GM18502 (cell line): Measurements from ENCODE around the gene THSD4.
"Not testable (repeated sequence)": the region's sequence is repeated elsewhere in the genome, so short reads cannot be mapped to it uniquely, and the experiment has no call there.

ENCODE experiments used
- ATAC-seq: cut with Tn5 transposase; IDR thresholded peaks from one replicate; pipeline ENCODE4 v1.9.1; 2021; ENCODE audit warnings: mild to moderate bottlenecking; ENCODE audit not compliant: unreplicated experiment, poor library complexity

THSD4 gene

DNA sequence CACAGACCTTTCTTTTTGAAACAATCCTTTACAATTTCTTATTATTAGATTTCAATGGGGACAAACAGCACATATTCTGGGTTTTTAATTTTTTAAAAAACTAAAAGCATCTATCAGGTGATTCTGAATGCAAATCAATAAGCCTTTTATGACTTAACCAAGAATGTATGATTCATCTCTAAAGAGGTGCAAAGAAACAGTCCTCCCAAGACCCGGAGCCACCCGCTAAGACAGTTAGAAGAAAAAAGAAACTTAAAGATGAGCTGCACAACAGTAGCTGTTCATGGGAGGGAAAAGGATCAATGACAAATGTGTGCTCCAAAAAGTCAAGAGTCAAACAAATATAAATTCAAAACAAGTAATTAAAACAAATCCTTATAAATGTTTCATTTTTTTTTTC lies 319.5 kb downstream of the THSD4 start:
- no peak for ATAC-seq

DNA sequence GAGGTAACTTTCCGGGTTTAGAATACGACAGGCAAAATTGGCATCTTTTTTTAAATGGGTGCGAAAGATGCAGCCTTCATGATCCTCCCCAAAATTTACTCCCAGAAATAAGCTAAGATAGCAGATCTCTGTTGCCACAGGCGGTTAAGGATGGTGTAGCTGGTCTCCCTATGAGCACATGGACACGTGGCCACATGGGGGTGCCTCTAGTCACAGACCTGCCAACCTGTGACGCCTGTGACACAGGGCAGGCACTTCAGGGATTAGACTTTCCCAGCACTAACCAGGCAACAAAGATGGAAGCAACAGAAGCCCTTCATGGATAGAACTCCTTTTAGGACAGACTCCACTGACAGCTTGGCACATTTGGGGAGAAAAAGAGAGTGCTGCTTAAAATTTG lies 320.3 kb downstream of the THSD4 start:
- no peak for ATAC-seq

DNA sequence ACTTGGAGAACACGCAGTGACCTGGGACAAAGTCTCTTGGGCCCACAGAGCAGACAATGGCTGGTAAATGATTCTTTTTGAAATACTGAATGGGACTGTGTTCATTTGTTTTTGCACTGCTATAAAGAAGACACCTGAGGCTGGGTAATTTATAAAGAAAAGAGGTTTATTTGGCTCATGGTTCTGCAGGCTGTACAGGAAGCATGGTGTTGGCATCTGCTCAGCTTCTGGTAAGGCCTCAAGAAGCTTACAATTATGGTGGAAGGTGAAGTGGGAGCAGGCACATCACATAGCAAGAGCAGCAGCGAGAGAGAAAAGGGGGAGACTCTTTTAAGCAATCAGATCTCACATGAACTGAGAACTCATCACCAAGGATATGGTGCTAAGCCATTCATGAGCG lies 321.6 kb downstream of the THSD4 start:
- no peak for ATAC-seq

DNA sequence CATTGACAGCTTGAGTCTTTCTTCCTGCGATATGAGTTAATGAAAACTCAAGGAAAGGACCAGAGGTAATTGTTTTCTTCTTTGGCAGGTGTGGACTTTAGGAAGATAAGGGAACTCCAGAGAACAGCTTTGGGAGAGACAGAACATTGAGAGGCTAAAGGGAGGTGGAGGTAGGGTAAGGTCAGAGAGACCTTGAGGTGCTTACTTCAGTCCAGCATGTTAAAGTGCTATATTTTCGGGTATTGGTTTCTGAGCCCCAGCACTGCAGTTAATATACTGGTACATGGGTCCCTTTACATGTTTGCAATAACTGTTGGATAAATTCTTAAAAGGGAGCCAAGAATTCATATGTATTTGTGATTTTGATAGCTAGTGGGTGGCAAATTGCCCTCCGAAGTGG lies 322.1 kb downstream of the THSD4 start:
- ATAC-seq = no peak

DNA sequence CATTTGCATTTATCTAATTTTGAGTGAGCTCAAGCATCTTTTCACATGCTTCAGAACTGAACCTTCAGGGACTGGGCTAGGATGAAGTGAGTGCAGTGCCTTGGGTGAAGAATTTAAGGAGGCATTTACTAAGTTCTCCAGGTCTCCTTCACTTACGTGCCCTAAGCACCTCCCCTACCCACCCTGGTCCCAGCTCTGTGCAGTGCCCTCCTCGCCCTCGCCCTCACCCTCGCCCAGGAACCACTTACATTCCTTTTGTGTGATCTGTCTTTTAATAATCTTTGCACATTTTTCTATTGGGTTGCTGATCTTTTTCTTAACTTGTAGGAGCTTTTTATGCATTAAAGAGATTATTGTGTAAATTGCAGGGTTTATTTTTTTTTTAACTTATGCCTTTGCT lies 322.6 kb downstream of the THSD4 start:
- ATAC-seq = no peak

DNA sequence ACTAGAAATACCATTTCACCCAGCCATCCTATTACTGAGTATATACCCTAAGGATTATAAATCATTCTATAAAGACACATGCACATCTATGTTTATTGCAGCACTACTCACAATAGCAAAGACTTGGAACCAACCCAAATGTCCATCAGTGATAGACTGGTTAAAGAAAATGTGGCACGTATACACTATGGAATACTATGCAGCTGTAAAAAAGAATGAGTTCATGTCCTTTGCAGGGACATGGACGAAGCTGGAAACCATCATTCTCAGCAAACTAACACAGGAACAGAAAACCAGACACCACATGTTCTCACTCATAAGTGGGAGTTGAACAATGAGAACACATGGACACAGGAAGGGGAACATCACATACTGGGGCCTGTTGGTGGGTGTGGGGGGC lies 324.2 kb downstream of the THSD4 start:
- not testable (repeated sequence) for ATAC-seq

DNA sequence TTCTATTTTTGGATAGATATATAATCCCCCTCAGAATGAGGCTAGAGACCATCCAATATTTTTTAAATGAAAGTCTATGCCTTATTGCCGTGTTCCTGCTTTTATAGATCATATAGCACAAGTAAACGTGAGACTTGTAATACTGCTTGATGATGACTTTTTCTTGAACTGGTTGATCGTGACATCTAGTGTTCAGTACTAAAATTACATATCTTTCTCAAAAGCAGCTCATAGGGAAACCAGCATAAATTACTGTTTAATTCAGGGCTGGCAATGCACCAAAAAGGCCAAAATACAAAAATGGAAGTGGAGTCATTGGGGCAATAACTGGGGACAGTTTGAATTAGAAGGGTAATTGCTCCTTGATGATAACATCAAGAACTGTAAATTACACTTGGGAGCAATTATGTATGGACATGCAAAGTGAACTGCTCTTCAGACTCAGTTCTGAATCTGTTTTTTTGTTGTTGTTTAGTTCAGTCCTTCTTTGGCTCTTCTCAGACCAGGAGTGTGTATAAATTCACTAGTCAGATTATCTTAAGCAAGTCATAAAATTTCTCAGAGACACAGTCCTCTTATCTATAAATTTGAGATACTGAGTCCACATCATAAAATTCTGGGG lies 325.3 kb downstream of the THSD4 start:
- ATAC-seq = no peak

DNA sequence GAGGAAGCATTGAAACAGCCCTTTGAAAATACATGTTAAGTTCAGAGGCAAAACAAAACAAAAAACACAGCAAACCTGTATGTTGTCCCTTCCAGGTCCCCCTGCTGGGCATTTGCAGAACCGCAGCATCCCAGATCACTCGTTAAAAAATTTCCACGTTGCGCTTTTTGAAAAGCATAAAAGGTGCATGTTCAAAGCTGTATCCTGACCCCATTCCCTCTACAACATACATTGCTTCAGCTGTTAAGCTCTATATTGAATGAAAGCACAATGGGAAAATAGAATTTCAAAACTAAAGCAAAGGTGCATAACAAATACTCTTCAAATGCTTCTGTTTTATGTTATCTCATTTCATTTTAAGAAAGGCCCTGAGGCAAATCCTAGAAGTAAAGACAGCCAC lies 328.3 kb downstream of the THSD4 start:
- ATAC-seq = no peak

DNA sequence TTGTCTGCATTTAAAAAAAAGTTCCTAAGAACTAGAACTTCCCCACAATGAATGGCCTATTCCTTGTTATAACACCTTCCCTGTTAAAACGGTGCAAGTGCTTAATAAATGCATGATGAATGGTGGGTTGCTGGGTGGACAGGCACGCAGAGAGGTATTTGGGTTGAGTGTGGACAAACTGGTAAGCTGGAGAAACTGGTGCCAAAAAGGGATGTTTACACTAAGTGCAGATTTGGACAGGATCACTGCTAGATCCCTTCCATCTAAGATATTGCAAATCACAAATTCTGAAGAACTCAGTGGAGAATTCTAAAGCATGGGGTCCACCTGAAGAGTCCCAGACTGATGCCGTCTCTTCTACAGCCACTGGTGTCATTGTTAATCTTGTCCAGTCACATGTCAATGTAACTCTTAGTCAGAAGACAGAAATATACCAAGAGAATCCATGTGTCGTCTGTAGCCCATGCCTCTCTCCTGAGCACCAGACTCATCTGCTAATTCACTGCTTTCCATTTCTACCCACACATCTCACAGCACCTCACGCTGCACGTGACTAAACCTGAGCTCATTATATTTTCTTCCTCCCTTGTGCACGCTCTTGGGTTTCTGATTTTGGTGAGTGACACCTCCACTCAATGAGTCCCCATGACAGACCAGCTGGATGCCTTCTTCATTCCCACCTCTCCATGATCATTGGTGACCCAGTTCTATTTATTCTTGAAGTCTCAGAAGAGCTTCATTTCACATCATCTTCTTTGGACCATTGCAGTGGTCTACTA lies 328.9 kb downstream of the THSD4 start:
- no peak for ATAC-seq

DNA sequence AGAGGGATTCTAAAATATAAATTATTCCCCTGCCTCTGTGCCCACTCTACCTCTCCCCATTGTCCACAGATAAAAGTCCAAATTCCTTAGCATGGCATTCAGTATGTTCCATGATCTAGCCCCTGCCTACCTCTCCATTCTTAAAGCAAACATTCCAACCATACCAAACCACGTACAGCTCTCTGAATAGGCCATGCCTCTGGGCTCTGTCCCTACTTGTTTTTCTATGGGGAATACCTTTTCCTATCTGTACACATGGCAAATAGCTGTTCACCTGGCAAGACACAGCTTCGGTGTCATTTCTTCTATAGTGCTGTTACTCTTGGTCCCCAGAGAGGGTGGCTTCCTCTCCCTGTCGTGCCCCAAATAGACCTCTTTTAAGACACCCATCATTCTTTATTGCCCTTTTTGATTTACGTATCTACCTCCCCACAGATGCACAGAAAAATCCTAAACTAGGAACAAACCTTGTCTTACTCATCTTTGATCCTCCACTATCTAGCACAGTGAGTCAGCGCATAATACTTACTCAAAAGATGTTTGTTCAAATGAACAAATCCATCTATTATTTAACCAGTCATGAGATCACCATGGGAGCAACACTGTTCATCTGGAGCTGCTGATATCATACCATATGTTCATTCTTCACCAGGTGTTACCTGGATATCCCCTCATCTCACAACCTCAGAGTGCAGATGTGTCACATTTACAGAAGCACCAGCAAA lies 329.8 kb downstream of the THSD4 start:
- no peak for ATAC-seq

DNA sequence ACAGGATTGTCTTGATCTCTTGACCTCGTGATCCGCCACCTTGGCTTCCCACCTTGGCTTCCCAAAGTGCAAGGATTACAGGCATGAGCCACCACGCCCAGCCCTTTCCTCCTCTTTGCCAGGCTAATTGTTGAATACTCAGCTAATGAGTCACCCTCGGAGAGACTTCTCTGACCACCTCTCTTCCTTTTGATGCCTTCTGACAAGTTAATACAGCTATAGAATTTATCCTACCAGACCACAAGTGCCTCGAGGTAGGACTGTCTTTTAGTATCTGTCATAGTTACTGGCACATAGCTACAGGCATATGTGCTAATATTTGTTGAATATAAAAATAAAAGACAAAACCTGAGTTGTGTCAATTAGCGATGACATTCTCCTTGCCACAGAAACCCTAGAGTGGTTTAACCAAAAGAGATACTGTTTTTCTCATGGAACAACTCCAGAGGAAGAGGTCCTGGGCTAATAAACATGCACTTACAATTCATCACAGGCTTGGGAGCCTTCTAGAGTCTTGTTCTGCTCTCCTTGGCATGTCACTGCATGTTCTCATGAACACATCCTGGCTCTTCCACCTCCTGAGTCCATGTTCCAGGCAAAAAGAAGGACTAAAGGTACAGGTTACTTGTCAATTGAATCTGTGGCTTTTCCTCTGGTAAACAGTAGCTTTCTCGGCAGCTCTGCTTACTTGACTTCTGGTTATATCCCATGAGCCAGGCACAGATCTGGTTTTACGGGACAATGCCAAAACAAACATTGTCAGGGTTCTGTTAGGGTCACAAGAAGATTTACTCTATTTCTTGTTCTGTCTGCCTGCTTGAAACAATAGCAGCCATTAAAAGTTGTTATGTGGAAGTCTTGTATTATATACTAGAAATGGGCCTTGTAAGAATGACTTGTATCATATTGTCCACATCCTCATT lies 332.3 kb downstream of the THSD4 start:
- ATAC-seq = no peak

DNA sequence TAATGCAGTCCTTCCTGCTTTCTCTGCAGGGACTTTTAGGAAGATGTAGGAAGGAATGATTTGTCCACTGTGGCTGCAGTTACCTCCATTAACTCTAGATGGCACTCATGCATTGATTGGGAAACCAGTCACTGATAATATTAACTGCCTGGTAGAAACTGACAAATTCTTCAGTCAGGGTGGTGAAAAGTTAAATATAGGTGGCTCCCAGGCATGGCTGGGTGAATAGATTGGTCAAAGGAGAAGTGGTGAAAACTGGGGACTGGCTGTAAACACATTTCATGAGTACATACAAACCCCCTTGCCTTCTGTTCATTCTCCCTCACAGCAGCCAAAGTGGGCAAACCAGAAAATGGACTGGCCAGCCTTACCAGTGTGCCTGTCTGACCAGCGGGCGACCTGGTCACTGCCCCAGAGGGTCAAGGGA lies 333.4 kb downstream of the THSD4 start:
- no peak for ATAC-seq

DNA sequence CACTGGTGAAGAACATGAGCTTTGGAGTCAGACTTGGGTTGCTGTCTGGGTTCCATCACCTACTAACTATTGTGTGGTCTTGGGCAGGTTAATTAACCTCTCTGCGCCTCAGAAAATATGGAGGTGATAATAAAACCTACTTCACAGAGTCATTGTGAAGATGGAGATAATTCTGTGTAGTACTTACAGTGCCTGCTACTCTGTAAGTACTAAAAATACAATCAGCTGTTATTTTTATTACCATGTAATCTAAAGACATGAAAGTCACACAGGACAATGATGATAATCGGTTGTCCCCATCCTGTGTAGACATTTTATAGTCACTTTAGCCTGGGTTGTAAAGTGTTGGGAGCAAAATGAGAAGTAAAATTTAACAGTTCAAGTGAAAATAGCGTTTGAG lies 334.1 kb downstream of the THSD4 start:
- ATAC-seq = no peak

DNA sequence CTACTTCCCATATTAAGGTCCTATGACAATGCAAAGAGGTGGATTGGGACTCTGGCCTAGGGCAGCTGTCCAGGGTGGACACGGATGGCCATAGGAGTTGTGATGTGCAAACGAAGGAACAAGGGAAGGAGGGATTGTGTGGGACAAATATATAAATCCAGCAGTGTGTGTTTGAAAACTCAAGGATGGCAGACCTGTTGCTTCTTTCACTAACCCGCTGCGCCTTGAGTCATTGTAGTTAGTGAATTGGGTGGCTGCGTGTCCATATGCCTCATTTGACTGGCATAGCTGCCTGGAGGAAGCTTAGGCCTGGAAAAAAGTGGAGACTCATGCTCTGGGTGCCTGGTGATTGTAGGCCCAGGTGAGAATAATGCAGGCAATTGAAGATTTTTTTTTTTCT lies 334.7 kb downstream of the THSD4 start:
- ATAC-seq = no peak

DNA sequence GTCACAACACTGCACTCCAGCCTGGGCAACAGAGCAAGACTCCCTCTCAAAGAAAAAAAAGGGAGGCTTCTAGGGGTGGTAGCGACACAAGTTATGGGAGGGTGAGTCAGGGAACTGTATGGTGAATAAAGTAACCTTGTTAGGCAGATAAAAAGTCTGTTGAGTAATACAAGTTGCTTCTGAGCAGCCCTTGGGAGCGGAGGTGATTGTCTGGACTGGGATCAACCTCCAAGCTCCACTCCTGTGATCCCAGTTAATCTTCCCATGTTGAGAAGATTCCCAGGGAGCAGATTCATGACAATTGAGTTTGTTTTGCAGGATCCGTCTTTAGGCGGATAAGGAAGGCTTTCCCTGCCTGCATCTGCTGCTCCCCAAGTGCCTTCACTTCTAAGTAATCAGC lies 335.9 kb downstream of the THSD4 start:
- no peak for ATAC-seq

DNA sequence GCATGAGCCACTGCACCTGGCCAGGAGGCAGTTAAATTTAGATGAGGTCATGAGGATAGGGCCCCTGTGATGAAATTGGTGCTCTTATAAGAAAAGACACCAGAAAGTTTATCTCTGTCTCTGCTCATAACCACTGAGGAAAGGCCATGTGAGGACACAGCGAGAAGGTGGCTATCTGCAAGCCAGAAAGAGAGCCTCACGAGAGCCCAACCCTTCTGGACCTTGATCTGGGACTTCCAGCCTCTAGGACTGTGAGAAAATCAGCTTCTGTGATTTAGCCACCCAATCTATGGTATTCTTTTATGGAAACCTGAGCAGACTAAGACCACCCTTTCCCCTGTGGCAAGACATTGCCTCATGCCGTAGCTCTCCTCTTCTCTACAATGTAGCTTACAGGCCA lies 337.6 kb downstream of the THSD4 start:
- ATAC-seq = no peak

DNA sequence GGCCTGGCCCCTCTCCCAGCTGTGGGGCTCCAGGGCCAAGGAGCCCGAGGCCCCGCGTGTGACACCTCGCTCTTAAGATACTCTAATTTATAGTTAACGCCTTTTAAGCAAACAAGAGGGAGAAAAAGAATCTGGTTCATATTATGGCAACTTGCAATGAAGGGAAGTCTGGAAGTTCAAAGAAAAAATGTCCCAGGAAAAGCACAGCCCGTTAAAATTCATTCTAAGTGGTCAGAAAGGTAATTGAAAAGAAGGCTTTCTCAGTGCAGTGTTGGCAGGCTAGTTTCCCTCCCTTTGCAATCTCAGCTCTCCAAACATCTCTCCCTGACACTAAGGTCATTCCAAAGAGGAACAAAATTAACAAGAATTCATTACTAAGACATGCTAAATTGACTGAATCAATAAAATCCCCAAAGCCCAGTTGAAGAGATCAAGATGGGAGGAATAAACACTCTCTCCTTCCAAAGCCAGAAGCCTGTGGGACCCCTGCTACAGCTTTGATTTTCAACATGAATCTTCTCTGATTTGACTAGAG lies 339.3 kb downstream of the THSD4 start:
- ATAC-seq = no peak

DNA sequence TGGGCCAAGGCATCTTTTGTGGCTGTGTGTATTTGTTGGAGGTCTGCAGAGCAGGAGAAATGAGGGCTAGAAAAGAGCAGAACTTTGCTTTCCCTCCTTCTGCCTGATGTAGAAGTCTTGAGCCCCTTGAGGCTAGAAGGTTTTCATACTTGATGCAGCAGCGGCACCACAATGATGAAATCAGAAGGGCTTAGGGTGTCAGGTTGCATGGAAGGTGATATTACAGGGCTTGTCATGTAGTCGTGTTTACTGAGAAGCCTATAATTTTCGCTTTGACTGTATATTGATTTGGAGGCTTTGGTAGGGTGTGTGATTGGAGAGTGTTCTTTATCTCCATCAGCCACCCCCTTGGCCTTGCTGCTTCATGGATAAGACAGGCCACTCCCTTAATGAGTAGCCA lies 339.8 kb downstream of the THSD4 start:
- no peak for ATAC-seq

DNA sequence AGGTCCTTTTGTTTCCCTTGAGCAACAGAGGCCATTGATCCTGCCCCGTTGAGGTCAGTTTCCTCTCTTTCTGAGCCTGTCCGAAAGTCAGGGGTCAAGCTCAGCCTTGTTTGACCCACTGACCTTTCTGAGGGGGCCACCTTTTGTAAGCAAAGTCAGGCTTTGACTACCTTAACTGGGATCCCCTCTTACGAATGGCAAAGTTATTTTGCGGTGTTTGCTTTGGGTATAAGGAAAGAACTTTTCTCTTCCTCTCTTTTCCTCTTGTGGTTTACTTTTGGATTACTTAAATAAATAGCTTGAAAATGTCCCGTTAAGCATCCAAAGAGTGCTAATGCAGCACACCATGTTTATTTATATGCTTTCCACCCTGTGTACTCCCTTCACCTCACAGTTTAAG lies 340.6 kb downstream of the THSD4 start:
- no peak for ATAC-seq

DNA sequence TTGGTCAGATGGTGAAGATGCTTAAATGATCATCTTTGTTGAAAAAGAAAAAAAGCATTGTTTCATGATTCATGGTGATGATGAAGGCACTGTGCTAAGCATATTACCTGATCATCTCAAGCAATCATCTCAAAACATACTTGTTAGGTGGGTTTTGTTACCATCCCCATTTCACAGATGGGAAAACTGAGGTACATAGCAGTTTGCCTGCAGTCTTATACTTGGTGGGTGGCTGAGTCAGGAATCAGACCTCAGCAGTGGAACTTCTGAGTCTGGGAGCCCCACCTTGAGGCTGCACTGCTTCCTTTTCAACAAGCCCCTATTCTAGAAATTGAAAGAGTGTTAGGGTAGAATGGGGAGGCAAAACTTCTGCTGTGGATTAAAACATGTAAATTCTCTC lies 341.1 kb downstream of the THSD4 start:
- ATAC-seq = no peak
